ENCODE measurements around the gene ROBO1. TPM values are rescaled to one million over a fixed set of nuclear protein-coding genes. Genes with fewer than 3 reads are reported as not detected.

Gene ROBO1
- total RNA-seq, 1 donor from 2014 or later = 13.4 TPM

DNA sequence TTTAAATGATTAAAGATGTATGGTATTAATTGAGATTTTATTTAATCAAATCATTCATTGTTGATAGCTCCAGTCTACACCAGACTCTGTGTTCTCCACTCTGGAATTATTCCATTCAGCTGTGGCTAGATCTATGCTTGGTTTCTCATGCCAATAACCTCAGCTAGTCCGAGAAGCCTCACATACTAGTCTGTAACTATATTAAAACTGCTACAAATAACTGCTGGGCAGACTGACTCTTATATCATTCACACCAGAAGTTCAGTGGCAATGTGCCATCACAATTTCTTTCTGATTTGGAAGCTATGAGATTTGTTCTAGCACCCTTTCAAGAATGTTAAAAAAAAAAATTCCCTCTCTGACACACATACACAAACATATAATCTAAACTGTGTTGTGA lies 947.3 kb downstream of the ROBO1 start:
- H3K4me1 ChIP-seq = no peaks in the 10 kb centered on the region
- no peaks in the 10 kb centered on the region for H3K9me3 ChIP-seq
- DNase-seq (ENCODE audit: low spot score in 2 of 2) = no peak
- no peak for TF ChIP-seq CTCF (IDR thresholded peaks at IDR 0.05)
- intact Hi-C loops (cut with DNase I) = no loop called here
- no peak overlapping the region for H3K27ac ChIP-seq
- no peaks in the 10 kb centered on the region for H3K36me3 ChIP-seq
- no peak overlapping the region for H3K4me3 ChIP-seq
- H3K27me3 ChIP-seq = no peaks in the 10 kb centered on the region

GRCh38 chr3:78818161-78818985 lies 949.4 kb downstream of the ROBO1 start:
- no peaks in the 10 kb centered on the region for H3K9me3 ChIP-seq
- H3K36me3 ChIP-seq = no peaks in the 10 kb centered on the region
- intact Hi-C loops (cut with DNase I) = no loop called here
- H3K4me3 ChIP-seq = no peak overlapping the region
- H3K27me3 ChIP-seq = no peaks in the 10 kb centered on the region
- H3K27ac ChIP-seq = no peak overlapping the region
- no peak for TF ChIP-seq CTCF (IDR thresholded peaks at IDR 0.05)
- no peaks in the 10 kb centered on the region for H3K4me1 ChIP-seq
- DNase-seq (ENCODE audit: low spot score in 2 of 2) = no peak

DNA sequence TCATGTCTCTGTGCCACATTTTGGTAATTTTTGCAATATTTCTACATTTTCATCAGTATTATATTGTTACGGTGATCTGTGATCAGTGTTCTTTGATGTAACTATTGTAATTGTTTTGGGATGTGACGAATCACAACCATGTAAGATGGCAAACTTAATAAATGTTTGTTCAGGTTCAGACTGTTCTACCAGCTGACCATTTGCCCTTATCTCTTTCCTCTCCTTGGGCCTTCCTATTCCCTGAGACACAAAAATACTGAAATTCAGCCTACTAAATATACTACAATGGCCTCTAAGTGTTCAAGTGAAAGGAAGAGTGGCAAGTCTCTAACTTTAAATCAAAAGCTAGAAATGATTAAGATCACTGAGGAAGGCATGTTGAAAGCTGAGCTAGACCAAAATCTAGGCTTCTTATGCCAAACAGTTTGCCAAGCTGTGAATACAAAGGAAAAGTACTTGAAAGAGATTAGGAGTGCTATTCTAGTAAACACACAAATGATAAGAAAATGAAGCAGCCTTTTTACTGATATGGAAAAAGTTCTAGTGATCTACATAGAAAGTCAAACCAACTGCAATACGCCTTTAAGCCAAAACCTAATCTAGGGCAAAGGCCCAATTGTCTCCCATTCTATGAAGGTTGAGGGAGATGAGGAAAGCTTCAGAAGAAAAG lies 952.8 kb downstream of the ROBO1 start:
- Histone ChIP-seq H3K36me3 (no peaks in the 10 kb centered on the region), H3K27me3 (no peaks in the 10 kb centered on the region), H3K4me3 (no peak overlapping the region), H3K9me3 (no peaks in the 10 kb centered on the region), H3K27ac (no peak overlapping the region), H3K4me1 (no peaks in the 10 kb centered on the region)
- no peak for DNase-seq (ENCODE audit: low spot score in 2 of 2)
- intact Hi-C loops (cut with DNase I) = no loop called here
- no peak for TF ChIP-seq CTCF (IDR thresholded peaks at IDR 0.05)

DNA sequence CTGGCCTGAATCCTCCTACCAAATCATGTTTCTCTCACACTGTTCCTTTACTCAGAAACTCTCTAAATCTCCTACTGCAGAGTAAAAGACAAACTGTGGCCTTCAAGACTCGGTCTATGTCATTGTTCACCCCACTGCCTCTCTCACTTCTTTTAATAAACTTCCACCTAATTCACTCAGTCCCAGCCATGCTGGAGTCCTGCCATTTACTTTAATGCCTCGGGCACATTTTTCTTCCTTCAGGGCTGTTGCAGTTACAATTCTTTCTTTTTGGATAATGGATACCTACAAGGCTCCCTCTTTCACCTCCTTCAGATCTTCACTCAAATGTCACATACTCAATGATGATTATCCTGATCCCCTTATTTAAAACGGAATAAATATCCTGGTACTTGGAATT lies 955.6 kb downstream of the ROBO1 start:
- no peaks in the 10 kb centered on the region for H3K4me1 ChIP-seq
- H3K27me3 ChIP-seq = no peaks in the 10 kb centered on the region
- H3K27ac ChIP-seq = no peak overlapping the region
- H3K4me3 ChIP-seq = no peak overlapping the region
- no peak for DNase-seq (ENCODE audit: low spot score in 2 of 2)
- H3K9me3 ChIP-seq = no peaks in the 10 kb centered on the region
- H3K36me3 ChIP-seq = no peaks in the 10 kb centered on the region
- intact Hi-C loops (cut with DNase I) = no loop called here
- no peak for TF ChIP-seq CTCF (IDR thresholded peaks at IDR 0.05)

GRCh38 chr3:78809966-78810365 lies 957.8 kb downstream of the ROBO1 start:
- H3K4me3 ChIP-seq = no peak overlapping the region
- no peak for DNase-seq (ENCODE audit: low spot score in 2 of 2)
- H3K27ac ChIP-seq = no peak overlapping the region
- no peaks in the 10 kb centered on the region for H3K9me3 ChIP-seq
- H3K27me3 ChIP-seq = no peaks in the 10 kb centered on the region
- intact Hi-C loops (cut with DNase I) = no loop called here
- TF ChIP-seq CTCF (IDR thresholded peaks at IDR 0.05) = no peak
- no peaks in the 10 kb centered on the region for H3K36me3 ChIP-seq
- H3K4me1 ChIP-seq = no peaks in the 10 kb centered on the region

All from ascending aorta (tissue), 2 donors.